GM19468 (cell line): ENCODE results near the gene GNAI3.

Source experiments
- ATAC-seq: cut with Tn5 transposase; IDR thresholded peaks from one replicate; pipeline ENCODE4 v1.9.1; 2021; ENCODE audit warnings: mild to moderate bottlenecking, moderate library complexity, moderate number of reproducible peaks; ENCODE audit not compliant: unreplicated experiment; ENCODE audit errors: extremely low read depth

Gene GNAI3

DNA sequence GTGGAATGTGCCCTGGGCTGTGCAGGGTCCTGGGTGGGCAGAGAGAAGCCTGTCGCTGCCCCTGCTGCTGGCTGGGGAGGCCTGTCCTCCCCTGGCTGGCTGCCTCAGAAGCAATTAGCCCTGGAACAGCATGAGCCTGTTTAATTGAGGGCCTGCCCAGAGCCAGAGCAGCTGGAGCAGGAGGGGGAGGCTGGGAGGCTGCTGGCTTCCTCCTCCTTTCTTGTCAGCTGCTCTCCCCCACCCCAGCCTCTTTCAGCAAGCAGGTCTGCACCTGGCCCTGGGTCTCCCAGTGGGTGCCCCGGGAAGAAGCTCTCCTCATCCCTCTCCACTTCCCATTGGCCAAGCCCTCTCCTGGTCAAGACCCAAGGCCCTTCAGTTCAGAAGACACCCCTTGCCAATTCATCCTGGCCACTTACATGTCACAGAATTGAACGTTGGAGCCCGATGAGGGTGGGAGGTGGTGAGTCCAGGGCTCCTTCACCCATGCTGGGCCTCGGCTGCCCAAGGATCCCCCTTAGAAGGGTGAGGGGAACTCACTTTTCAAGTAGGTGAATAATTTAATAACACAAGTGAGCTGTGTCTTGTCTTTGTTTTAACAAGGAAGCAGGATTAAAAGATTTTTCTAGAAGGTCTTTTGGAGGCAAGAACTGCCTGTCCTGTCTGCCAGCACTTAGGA, 84.4 kb downstream of the GNAI3 start:
- no peak for ATAC-seq

DNA sequence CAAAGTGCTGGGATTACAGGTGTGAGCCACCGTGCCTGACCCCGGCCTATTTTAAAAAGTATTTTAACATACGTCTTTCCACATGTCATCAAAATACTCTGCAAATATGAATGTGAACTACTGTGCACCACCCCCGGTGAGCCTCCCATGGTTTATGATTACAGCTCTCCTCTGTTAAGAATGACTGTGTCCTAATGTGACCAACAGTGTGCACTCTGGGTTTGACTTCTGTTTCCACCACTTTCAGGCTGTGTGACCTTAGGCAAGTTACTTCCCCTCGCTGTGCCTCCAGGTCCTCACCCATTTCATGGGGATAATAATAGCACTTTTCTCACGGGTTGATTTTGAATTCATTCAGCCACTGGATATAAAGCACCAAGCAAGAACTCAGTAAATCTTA, 85.9 kb downstream of the GNAI3 start:
- ATAC-seq = no peak

DNA sequence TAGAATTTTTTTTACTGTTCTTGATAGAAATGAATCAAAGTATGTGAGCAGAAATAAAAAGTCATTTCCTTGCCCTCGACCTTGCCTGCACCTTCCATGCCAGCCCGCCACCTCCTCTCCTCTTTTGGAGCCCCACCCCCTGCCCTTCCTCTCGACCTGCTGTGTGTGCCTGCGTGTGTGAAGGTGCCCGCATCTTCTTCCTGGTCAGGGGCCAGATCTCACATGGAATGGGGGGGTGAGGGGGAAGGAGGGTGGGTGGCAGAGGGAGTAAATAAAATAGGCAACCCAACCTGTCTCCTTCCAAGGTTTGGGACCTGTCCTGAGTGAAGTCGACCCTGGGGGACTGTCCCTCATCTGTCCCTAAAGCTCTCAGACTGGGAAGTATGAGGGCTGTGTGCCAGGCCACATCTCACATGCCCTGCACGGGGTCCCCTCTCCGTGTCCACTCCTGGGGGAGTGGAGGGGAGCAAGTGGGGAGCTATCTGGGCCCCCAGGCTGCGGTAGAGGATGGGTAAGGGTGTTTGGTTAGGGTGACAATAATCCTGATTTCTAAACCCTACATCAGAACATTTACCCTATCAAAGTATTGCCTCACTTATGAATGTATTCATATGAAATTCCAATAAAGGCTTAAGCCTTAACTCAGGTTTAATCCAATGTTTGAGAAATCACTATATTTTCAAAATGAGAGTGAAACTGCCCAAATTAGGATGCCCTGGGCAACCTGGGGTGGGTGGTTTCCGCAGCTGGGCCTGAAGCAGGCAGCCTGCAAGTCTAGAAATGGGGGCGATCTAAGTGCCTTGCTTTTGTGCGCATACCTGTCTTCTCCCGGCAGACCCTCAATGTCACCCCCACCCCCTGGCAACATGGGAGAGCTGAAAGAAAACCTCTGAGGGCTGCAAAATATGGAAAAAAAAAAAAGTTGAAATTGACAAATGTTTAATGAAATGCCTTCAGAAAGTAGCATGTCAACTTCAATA, 86.6 kb downstream of the GNAI3 start:
- ATAC-seq = no peak

DNA sequence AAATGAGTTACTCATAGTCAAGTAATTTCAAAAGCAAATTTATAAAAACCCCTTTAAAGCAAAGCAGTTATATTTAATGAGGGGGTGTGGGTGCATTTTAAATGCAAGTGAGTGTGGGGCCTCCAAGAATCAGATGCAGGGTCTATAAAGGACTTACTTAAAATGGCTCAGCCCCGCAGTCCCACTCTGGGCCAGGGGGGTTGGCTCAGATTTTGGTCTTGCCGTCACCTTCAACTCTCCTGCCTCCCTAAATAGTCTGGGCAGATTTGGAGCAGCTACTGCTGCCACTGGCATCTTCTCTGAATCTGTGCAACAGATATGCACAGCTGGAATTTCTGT, 87.4 kb downstream of the GNAI3 start:
- no peak for ATAC-seq

DNA sequence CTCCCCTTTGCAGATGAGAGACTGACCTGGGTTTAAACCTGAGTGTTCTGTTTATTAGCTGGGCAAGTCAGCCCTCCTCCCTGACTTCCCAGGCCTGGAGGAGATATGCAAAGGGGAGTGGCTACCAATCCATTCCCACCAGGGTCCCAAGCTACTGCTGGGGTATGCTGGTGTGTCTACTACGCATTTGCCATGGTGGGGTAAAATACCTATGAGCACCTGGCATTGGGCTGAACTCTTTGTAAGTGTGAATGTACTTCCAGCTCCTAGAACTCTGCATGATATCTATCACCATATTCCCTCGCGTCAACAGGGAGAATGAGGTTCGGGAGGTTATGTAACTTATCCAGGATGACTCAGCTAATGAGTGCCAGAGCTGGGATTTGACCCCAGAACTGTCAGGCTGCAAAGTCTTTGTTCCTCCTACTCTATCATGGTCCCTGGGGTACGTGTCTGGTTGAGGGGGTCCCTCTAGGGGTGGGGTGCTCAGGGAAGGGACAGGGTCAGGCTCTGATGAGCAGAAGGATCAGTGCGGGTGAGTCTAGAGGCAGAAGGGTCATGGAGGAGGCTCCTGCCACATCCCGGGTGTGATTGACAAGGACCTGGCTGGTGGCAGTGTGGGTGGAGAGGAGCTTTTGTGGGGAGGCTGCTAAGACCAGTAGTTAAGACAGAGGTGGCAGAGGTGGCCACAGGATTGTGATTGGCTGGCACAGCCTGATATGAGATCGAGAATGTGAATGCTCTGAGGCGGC, 88.0 kb downstream of the GNAI3 start:
- ATAC-seq = no peak

DNA sequence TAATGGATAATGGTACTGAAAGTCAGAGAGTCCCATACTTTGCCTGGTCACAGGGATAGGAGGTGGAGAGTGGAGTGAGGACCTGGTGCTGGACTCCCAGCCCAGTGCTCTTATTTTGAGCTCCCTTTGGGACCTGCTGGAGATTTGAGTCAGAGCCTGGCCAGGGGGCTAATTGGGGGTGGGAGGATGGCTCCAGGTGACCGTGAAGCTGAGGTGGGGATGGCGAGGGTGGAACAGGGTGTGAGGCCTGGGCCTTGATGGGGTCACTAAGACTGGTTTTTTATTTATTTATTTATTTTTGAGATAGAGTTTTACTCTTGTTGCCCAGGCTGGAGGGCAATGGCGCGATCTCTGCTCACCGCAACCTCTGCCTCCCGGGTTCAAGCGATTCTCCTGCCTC, 89.0 kb downstream of the GNAI3 start:
- no peak for ATAC-seq

DNA sequence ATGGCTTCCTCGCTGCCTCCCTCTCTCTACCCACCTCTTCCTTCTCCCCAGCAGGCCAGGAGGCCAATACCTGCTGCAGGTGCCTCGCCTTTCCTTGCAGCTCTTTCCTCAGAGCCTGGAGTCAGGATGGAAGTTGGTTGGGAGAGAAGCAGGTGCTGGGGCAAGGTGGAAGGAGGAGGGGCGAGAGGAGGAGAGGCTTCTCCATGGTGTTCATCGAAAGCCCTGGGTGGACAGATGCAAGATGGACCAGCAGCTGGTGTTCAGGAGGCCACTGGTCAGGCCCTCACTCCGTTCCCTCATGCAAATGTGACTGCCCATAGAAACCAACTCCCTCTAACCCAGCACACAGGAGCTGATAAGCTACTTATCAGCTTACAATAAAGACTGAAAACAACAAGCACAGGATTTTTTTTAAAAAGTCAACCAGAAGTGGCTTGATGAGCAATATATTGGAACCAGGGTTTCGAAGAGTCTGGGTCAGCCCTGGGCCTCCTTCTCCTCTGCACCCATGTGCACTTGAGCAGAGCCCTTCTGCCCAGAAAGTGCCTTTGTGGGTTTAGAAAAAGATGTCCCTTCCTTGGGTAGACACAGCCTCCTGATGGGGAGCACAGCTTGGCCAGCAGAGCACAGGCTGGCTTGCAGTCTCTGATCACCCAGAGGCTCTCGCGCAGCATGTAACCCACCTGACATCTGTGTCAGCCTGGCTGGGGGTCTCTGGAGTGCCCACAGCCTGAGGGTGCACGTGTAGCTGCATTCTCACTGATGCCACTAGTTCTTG, 90.8 kb downstream of the GNAI3 start:
- no peak for ATAC-seq

DNA sequence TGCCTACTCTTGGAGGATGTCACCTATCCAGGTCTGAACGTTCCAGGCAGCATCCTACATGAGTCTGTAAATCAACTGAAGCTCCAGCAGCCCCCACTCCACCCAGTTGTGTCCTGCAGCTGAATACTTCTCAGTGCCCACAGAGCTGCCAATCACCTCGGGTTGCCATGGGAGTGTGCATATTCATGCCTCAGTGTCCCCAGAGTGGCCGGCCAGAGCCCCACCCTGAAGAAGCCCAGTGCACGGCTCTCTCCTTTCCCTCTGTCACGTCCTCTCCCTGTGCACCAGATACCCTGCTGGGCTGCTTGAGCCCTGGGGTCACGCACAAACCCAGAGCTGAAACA, 91.4 kb downstream of the GNAI3 start:
- ATAC-seq = no peak

DNA sequence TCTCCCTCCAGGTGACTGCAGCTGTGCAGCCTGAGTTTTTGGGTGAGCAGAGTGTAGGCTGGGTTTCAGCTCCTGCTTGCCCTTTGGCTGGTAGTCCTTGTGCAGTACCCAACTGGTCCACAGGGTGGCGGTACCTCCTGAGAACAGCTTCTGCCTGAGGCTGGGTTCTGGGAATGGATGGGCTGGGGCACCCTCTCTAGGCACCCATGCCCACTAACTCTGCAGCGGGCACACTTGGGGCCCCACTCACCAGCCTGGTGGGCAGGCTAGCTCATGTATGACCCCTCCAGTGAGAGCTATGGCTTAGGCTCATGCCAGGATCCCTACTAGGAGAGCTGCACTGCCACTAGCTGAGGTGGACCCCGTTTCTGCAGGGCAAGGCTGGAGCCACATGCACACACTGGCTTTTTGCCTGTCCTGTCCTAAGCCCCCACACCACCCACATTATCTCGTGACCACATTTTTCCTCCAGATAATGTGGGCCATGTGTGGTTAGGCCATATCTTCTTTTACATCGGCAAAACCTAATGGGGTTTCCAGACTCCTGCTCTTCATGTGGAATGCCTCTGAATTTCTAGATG, 92.0 kb downstream of the GNAI3 start:
- ATAC-seq = no peak

DNA sequence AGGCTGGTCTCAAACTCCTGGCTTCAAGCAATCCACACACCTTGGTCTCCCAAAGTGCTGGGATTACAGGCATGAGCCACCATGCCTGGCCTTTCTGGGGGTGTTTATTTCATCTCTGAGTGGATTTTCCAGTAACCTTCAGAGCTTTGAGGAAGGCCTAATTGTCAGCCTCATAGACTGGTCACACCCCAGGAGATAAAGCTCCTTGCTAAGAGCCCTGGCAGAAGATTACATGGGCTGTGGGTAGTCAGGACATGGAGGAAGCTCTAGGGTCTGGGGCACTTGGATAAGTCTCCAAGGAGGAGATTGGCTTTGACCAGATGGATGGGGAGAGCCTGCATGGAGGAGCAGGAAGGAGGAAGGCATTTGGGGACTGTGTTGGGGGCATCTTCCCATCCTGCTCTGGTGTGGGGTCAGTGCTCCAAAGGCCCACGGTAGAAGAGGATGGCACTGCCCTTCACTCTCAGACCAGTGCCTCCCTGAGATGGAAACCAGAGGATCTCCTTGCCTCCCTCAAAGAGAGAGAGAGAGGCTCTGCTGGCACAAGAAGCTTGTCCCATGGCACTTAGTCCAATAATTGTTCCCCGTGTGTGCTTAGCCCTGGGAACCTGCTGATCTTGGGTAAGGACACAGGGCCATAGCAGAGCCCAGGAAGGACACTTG, 92.8 kb downstream of the GNAI3 start:
- ATAC-seq = no peak

DNA sequence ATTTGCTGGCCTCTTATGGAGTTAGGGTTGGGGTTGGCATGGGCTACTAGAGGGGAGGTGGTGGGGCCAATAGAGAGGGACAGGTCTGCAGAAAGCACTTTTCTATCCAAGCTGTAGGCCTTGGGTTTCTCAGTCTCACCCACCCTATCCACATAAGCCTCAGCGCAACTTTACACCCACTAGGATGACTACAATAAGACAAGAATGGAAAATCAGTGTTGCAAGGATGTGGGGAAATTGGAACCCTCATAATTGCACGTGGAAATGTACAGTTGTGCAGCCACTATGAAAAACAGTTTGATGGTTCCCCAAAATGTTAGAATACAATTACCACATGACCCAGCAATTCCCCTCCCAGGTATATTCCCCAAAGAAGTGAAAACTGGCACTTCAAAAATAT, 93.4 kb downstream of the GNAI3 start:
- ATAC-seq = no peak

DNA sequence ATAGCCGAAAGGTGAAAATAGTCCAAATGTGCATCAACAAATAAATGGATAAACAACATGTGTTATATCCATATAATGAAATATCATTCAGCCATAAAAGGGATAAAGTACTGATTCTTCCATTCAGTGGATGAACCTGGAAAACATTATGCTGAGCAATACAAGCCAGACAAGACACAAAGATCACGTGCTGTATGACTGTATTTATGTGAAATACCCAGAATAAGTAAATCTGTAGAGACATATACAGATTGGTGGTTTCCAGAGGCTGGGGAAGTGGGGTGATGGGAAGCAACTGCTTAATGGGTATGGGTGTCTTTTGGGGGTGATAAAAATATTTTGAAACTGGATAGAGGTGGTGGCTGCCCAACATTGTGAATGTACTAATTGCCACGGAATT, 94.2 kb downstream of the GNAI3 start:
- ATAC-seq = no peak

DNA sequence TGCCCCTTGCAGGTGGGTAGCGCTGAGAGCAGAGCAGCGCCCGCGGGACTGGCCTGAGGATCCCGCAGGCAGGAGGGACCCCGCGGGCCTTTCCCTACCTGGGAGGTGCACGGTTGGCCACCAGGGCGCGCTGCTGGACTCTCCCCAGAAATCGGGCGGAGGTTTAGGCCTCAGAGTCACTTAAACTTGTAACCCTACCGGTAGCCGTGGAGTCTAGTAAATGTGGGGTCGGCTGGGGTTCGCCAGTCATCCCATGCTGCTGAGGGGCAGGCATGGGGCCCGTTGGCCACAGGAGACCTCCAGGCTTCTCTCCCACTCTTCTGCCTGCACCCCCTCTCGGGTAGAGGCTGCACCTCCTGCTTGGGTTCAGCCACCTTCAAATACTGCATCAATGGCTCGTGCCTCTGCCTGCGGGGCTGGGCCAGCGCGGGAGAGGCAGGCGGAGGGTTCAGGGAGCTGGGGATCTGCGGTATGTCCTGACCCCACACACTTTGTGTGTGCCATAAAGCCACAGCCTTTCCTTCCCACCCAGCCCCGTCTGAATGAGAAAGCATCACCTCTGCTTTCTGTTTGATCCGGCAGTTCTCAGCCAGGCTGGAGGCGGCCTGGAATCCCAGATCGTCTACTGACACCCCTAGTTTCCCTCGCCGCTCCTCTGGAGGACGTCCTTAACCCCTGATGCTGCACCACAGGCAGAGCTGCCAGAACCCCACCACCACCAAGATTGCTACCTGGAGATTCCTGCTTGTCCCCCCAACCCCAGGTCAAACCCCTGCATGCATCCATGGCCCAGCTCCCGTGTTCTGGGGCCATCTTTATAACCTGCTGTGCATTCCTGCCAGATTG, 95.2 kb downstream of the GNAI3 start:
- no peak for ATAC-seq

DNA sequence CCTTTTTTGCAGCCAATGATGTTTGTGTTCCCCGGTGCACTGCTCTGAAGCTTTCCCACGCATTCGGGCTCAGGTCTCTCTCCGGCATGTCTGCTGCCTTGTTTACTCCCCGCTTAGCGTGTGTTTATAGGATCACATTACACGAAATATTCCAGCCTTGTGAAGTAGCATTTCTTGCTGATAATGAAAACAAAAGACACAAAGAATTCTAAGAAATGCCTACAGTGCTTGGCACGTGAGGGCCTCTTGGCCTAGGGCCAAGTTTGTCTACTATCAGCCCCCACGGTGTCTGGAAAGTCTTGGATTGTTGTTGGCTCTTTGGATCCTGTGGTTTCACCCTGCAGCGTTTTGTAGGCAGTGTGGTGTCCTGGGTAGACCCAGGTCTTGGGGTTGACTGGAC, 96.3 kb downstream of the GNAI3 start:
- no peak for ATAC-seq

DNA sequence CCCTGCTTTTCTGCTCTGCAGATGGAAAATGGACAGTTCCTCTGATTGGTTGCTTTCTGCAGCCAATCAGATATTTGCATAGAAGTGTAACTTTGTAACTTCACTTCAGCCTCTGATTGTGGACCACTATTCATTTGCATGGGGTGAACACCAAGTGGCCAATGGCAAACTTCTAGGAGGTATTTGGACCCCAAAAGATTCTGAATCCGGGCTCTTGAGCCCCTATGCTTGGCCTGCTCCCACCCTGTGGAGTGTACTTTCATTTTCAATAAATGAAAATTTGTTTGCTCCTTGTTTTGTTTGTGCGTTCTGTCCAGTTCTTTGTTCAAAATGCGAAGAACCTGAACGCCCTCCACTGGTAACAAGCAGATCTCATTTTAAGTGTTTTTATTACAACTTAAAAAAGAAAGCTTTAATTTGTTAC, 101.1 kb downstream of the GNAI3 start:
- ATAC-seq = no peak

DNA sequence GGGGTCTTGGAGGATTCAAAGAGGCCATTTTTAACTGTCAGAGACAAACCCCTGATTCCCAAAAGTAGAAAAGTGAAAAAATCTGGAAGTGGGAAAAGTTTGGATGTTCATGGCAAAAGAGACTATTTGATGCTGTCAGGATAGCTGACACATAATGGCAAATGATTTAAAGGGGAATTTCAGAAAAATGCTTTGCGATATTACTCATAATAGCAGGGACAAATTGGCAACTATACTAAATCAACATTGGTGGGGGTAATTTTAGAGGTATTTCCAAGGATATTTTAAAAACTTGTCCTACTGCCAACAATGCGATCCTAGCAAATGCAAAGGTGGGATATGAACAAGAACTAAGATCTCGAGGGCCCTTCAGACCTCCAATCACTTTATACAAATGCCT, 102.2 kb downstream of the GNAI3 start:
- ATAC-seq = no peak

DNA sequence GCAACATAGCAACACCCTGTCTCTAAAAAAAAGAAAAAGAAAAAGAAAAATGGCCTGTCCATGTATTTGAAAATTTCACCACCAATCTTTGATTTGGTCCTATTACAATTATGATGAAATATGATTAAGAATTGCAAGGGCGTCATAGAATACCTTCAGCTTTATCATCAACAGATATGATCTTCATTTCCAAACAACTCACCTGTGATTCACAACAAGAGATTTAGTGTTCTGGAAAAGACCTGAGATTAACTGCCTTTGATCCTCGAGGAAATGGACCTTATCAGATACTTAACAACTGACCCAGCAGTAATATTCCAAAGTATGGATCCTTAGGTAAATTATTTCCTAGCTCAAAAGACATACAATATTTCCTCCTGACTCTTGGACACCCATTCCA, 104.0 kb downstream of the GNAI3 start:
- ATAC-seq = no peak

DNA sequence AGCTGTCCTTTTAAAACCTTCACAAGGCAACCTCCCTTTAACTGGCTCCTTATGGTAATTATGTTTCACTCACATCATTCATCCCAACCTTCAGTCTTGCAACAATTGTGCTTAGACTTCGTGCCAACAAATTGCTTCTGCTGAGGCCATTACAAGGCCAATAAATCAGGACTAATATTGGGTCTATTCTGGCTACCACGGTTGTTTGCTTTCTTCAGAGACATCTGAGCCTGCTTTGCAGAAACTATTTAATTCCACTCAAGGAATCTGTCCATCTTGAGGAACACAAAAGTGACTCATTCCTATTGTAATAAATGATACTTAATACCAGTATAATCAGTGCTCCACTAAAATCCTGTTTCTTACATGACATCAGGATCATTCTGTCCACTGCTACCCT, 104.9 kb downstream of the GNAI3 start:
- no peak for ATAC-seq

DNA sequence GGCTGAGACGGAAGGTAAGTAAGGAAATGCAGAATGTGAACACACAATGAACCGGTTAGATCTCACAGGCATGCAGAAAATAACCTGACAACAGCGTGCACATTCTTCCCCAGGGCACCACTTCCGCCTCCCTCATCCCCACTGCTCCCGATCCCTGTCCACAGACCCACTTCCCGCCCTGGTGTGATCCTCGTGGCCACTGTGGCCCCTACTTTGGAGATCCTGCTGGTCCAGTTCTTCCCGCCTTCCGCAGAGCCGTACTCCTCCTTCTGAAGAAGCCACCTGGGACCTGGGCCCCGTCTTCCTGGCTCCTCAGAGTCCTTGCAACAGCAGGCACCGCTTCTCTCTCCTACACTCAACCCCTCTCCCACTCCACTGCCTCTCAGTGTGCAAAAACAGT, 106.1 kb downstream of the GNAI3 start:
- ATAC-seq = no peak
